GM18498 (cell line): ENCODE data around the gene GP2.
"Not testable (repeated sequence)": the region's sequence is repeated elsewhere in the genome, so short reads cannot be mapped to it uniquely, and the experiment has no call there.

ENCODE experiments used
- ATAC-seq: cut with Tn5 transposase; IDR thresholded peaks from one replicate; pipeline ENCODE4 v1.9.1; 2021; ENCODE audit warnings: mild to moderate bottlenecking, moderate library complexity; ENCODE audit not compliant: unreplicated experiment

GP2 gene

DNA sequence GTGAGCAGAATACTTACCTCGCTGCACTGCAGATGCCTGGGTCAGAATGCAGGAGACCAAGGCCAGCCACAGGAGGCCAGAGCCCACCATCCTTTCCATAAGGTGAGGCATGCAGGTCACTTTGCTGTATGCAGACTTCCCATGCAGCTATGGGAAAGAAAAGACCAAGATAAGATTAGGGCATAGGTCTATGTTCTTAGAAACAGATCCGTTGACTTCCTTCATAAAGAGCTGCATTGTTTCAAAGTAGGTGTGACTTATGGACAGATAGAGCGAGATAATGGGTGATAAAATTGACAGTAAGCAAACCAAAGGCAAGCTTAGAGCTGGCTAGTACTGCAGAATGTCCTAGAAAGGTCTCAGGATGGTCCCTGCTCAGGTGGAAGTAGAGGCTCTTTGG is 992 bp downstream of the GP2 start:
- ATAC-seq = no peak

DNA sequence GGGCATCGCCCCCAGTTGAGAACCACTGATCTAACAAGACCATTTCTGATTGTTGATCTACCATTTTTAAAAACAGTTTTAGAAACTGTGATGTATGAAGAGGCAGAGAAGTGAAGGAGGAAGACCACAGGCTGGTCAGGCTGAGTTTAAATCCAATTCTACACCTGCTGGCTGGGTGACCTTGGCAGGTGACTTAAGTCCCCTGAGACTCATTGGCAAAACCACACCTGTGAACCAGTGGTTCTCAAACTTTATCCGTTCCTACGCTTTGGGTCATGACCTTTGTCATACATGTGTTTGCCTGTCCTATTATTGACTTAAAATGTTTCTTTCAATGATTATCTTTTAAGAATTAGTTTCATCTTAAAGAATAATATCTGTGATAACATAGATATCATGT is 2.3 kb downstream of the GP2 start:
- ATAC-seq = no peak

DNA sequence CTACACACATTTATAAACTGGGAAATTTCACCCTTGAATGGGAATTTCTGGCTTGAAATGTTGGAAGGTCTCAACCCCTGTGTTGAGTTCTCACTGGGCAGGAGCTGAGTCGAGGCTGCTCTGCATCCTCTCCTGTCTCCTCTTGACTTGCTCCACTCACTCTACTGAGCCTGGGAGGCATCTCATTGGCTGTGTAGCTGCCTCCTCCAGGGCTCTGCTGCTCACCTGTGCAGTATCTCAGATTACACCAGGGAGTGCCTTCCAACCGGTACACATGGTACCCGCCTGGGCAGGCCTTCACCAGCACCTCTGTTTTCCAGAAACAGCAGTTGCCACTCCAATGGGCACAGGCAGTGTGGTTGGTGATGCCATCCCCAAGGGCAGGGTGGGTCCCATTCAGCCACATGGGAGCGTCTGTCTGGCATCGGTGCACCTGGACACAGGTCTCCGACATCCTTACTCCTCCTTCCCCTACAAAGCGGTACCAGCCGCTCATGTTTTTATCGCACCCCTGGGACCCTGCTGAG is 3.7 kb downstream of the GP2 start:
- ATAC-seq = no peak

GRCh38 chr16:20322696-20323095 is 4.6 kb downstream of the GP2 start:
- ATAC-seq = no peak

GRCh38 chr16:20321671-20322070 is 5.6 kb downstream of the GP2 start:
- no peak for ATAC-seq

- ATAC-seq = not testable (repeated sequence)
These were observed 6.3 kb downstream of the GP2 start for GRCh38 chr16:20321051-20321450.

GRCh38 chr16:20320592-20320991 is 6.7 kb downstream of the GP2 start:
- ATAC-seq = no peak

DNA sequence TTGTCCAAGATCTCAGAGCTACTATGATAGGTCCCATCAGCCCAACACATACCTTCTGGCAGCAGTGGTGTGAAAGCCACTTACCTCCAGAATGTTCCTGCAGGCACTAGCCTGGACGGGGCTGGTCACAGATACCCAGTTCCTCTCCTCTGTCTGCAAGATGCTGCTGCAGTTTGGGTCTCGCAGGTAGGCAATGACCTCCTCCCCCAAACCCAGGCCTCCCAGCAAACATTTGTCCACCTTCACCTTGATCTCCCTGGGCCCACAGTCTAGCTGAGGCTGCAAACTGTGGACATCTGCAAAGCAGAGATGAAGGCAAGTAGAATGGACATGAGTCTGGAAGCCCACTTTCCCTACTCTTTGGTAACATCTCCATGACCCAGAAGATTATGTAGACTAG is 7.1 kb downstream of the GP2 start:
- ATAC-seq = no peak

DNA sequence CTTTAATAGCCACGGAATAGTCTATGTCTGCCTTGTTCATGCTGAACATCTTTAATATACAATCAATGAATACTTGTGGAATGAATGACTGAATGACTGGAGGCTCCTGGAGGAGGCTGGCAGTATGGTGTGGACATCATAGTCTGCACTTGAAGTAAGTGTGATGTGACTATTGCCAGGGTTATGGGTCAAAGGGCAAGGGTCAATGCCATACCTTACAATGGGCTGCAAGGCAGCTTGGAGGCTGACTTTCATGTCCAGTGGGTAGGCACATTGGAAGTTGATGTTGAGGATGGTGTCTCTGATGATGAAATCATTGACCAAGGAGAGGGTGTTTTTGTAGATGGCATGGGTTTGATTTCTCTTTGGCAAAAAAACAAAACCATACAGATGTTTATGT is 7.9 kb downstream of the GP2 start:
- no peak for ATAC-seq

- ATAC-seq = no peak
These were observed 8.9 kb downstream of the GP2 start for GRCh38 chr16:20318437-20318836.

DNA sequence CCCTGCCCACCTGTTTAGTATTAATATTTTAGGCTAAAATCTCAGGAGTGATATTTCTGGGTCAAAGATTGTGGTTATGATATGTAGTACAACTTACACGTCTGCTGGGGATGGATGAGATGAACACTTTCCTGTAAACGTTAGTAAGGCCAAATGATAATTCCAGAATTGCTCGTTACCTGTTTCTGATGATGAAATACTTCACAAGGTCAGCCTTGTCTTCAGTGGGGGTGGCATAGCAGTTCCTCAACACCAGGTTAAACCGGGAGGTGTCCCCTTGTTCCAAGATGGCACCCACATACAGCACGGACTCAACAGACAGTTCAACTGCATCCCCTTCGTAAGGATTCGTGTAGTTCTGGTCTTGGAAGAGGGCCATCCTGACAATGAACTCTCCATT is 9.3 kb downstream of the GP2 start:
- ATAC-seq = no peak

DNA sequence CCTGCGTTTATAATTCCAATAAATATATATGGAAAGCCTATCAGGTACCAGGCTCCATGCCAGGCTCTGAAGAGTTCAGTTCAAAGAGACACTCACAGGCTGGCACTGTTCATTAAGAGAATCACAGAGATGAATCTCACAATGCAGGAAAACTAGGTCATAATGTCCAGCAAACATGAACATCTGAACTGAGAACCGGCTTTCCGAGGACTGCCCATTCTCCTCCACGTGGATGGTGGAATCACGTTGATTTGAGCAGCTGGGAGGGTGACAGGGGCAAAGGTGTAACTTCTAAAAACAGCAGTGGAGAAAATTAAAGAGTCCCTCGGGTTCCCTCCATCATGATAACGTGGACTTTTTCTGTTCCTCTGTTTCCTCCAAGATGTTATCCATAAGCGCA is 10.2 kb downstream of the GP2 start:
- ATAC-seq = no peak

GRCh38 chr16:20316715-20317114 is 10.6 kb downstream of the GP2 start:
- no peak for ATAC-seq

- no peak for ATAC-seq
These were observed 11.5 kb downstream of the GP2 start for GRCh38 chr16:20315764-20316163.

DNA sequence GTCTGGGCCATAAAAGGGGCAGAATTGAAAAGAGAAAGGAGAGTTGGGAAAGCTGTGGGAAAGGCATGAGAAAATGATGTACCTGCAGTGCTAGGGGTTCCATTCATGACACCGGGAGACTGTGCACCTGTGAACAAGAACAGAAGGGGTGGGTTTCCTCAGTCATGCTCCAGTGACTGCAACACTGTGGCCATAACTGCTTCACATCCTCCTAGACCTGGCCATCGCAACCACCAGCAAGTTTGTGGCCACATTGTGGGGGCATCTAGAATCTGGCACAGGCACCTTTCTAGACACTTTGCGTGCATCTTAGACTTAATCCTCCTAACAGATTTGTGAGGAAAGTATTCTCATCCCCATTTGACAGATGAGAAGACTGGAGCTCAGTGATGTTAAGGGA is 12.7 kb downstream of the GP2 start:
- no peak for ATAC-seq

- ATAC-seq = no peak
These were observed 13.6 kb downstream of the GP2 start for GRCh38 chr16:20313741-20314140.

- ATAC-seq = not testable (repeated sequence)
These were observed 14.7 kb downstream of the GP2 start for GRCh38 chr16:20312536-20313095.

DNA sequence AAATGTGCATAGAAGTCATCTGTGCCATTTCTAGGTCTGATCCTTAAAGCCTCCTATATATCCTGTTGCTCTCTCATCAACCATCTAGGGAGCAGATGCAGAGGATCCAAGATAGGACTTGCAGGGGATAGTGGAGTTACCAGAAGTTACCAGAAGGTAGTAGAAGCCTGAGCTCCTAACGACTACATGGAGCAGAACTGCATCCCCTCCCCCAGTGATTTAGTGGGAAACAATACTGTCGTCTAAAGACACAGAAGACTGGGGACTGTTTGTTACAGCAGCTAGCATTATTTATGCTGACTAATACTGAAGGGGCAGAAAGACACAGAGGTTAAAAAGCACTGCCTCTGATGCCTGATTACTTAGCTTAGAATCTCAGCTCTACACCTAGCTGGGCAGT is 15.8 kb downstream of the GP2 start:
- no peak for ATAC-seq

DNA sequence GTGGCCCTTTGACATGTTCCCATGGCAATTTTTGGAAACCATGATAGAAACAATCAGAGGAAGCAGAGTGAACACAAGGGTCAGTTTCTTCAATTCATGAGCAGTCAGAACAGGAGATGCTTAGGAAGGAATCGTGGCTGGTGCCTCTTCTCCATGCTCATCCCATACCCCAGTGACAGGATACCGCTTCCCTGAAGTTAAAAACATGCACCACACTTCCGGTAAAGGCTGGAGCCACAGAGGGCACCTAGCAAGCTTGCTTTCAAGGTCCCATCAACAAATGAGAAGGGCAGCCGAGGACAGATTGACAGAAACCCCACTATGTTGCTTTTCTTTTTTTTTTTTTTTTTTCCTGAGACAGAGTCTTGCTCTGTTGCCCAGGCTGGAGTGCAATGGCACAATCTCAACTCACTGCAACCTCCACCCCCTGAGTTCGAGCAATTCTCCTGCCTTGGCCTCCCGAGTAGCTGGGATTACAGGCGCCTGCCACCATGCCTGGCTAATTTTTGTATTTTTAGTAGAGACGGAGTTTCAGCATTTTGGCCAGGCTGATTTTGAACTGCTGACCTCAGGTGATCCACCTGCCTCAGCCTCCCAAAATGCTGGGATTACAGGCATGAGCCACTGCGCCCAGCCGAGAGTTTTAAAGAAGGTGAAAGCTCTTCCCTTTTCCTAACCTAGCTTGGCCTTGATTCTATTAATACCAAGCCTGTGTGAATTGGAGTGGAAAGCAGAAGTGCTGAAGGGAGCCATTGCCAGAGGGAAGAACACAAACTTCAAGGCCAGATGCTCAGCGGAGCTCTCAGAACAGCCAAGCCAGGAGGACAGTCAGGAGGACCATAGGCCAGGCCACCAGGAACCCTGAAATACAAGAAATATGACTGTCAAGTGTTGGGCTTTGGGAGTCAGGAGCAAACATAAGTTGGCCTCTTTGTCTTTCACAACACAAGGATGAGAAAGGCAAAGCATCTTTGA is 16.6 kb downstream of the GP2 start:
- no peak for ATAC-seq

GRCh38 chr16:20309786-20310185 is 17.5 kb downstream of the GP2 start:
- ATAC-seq = no peak

GRCh38 chr16:20308801-20309590 is 18.3 kb downstream of the GP2 start:
- no peak for ATAC-seq
